H9 (cell line): ENCODE measurements around the gene SCCPDH. TPM values are rescaled to one million over a fixed set of nuclear protein-coding genes. Genes with fewer than 3 reads are reported as not detected.

ENCODE experiments used
- DNase-seq: peaks from one replicate; pipeline ENCODE4 v3.0.0-alpha.2; 2017
- H2AFZ ChIP-seq: one replicate; pipeline ENCODE4 v1.6.1; 2013; ENCODE audit warnings: mild to moderate bottlenecking, low read length, control low read depth, moderate library complexity
- H2AK5ac ChIP-seq: 2 replicates; pipeline ENCODE4 v1.6.1; 2013; ENCODE audit warnings: low read length, control low read depth, mixed read lengths; ENCODE audit not compliant: insufficient read length
- H2BK120ac ChIP-seq: one replicate; pipeline ENCODE4 v1.6.1; 2013; ENCODE audit warnings: low read depth, mild to moderate bottlenecking, low read length, control low read depth, inconsistent platforms; ENCODE audit not compliant: poor library complexity, severe bottlenecking
- H2BK12ac ChIP-seq: 2 replicates; pipeline ENCODE4 v1.6.1; 2013; ENCODE audit warnings: low read length, control low read depth, mixed read lengths, low read depth; ENCODE audit not compliant: insufficient read length
- H2BK15ac ChIP-seq: 2 replicates; pipeline ENCODE4 v1.6.1; 2013; ENCODE audit warnings: low read depth, low read length, control low read depth
- H2BK20ac ChIP-seq: one replicate; pipeline ENCODE4 v1.6.1; 2013; ENCODE audit warnings: low read depth, mild to moderate bottlenecking, low read length, control low read depth, inconsistent platforms; ENCODE audit not compliant: poor library complexity, severe bottlenecking
- H2BK5ac ChIP-seq: 2 replicates; pipeline ENCODE4 v1.6.1; 2013; ENCODE audit warnings: low read length, control low read depth, mixed read lengths; ENCODE audit not compliant: insufficient read length
- H3K14ac ChIP-seq: 2 replicates; pipeline ENCODE4 v1.6.1; 2013; ENCODE audit warnings: low read length, control low read depth; ENCODE audit not compliant: insufficient read depth
- H3K18ac ChIP-seq: 2 replicates; pipeline ENCODE4 v1.6.1; 2013; ENCODE audit warnings: low read depth, mild to moderate bottlenecking, mixed read lengths, low read length, control low read depth; ENCODE audit not compliant: insufficient read length
- H3K23ac ChIP-seq: 2 replicates; pipeline ENCODE4 v1.6.1; 2013; ENCODE audit warnings: low read length, control low read depth, mixed read lengths, low read depth; ENCODE audit not compliant: insufficient read length
- H3K23me2 ChIP-seq: 2 replicates; pipeline ENCODE4 v1.6.1; 2013; ENCODE audit warnings: low read depth, mild to moderate bottlenecking, mixed read lengths, low read length, control low read depth; ENCODE audit not compliant: insufficient read length, poor library complexity, severe bottlenecking
- H3K27ac ChIP-seq: 2 replicates; pipeline ENCODE4 v1.5.1; 2013; ENCODE audit warnings: low read length, control low read depth, mixed read lengths, low read depth; ENCODE audit not compliant: insufficient read length
- H3K27me3 ChIP-seq: 2 replicates; pipeline ENCODE4 v1.6.1; 2013; ENCODE audit warnings: low read length, control low read depth, inconsistent platforms; ENCODE audit not compliant: insufficient read depth
- H3K4ac ChIP-seq: 2 replicates; pipeline ENCODE4 v1.6.1; 2013; ENCODE audit warnings: low read depth, mild to moderate bottlenecking, control low read depth, inconsistent platforms, low read length, moderate library complexity
- H3K4me1 ChIP-seq: 2 replicates; pipeline ENCODE4 v1.6.1; 2013; ENCODE audit warnings: low read length, control low read depth, inconsistent platforms; ENCODE audit not compliant: insufficient read depth
- H3K4me2 ChIP-seq: 2 replicates; pipeline ENCODE4 v1.6.1; 2013; ENCODE audit warnings: low read length, control low read depth, mixed read lengths; ENCODE audit not compliant: insufficient read length, insufficient read depth
- H3K56ac ChIP-seq: 2 replicates; pipeline ENCODE4 v1.6.1; 2013; ENCODE audit warnings: low read depth, mild to moderate bottlenecking, mixed read lengths, low read length, control low read depth; ENCODE audit not compliant: insufficient read length
- H3K79me1 ChIP-seq: 2 replicates; pipeline ENCODE4 v1.6.1; 2013; ENCODE audit warnings: low read depth, mild to moderate bottlenecking, moderate library complexity, low read length, control low read depth, inconsistent platforms; ENCODE audit not compliant: insufficient read depth, poor library complexity, severe bottlenecking
- H3K79me2 ChIP-seq: 2 replicates; pipeline ENCODE4 v1.6.1; 2013; ENCODE audit warnings: low read length, control low read depth, inconsistent platforms; ENCODE audit not compliant: insufficient read depth
- H3K9ac ChIP-seq: 2 replicates; pipeline ENCODE4 v1.6.1; 2013; ENCODE audit warnings: low read length, control low read depth, mixed read lengths; ENCODE audit not compliant: insufficient read length; ENCODE audit errors: extremely low read depth
- H3K9me3 ChIP-seq: one replicate; pipeline ENCODE4 v1.6.1; 2013; ENCODE audit warnings: low read depth, low read length, inconsistent platforms; ENCODE audit not compliant: control insufficient read depth
- H3T11ph ChIP-seq: one replicate; pipeline ENCODE4 v1.6.1; 2013; ENCODE audit warnings: mild to moderate bottlenecking, low read length, control low read depth, inconsistent platforms
- H4K20me1 ChIP-seq: one replicate; pipeline ENCODE4 v1.6.1; 2013; ENCODE audit not compliant: control insufficient read depth, insufficient read length, insufficient read depth
- H4K5ac ChIP-seq: 2 replicates; pipeline ENCODE4 v1.6.1; 2013; ENCODE audit warnings: low read depth, mild to moderate bottlenecking, mixed read lengths, low read length, control low read depth; ENCODE audit not compliant: insufficient read length
- H4K8ac ChIP-seq: replicated peaks from 2 replicates; pipeline ENCODE4 v1.6.1; 2013; ENCODE audit warnings: low read length, control low read depth, mixed read lengths, low read depth; ENCODE audit not compliant: insufficient read length
- H4K91ac ChIP-seq: 2 replicates; pipeline ENCODE4 v1.6.1; 2013; ENCODE audit warnings: low read depth, mild to moderate bottlenecking, moderate library complexity, mixed read lengths, low read length, control low read depth; ENCODE audit not compliant: insufficient read length
- H3K27ac Mint-ChIP-seq, 3 experiments: 2 replicates in 2 of 3; 3 replicates in 1 of 3; pipeline ENCODE4 v1.8.0; 2020 to 2021; ENCODE audit warnings: mixed read lengths in 3 of 3, mild to moderate bottlenecking in 1 of 3, moderate library complexity in 1 of 3
- H3K27me3 Mint-ChIP-seq: 2 replicates; pipeline ENCODE4 v1.8.0; 2021; ENCODE audit warnings: low read depth, mild to moderate bottlenecking, moderate library complexity, mixed read lengths
- H3K36me3 Mint-ChIP-seq, 3 experiments: 2 replicates in 2 of 3; 3 replicates in 1 of 3; pipeline ENCODE4 v1.8.0; 2020 to 2021; ENCODE audit warnings: low read depth in 3 of 3, mixed read lengths in 3 of 3; ENCODE audit not compliant: insufficient read depth in 1 of 3
- H3K4me1 Mint-ChIP-seq, 2 experiments: 2 replicates each; pipeline ENCODE4 v1.8.0; 2020; ENCODE audit warnings: mixed read lengths in 2 of 2
- H3K4me3 Mint-ChIP-seq, 2 experiments: 2 replicates in 1 of 2; 3 replicates in 1 of 2; pipeline ENCODE4 v1.8.0; 2020 to 2021; ENCODE audit warnings: mild to moderate bottlenecking in 2 of 2, mixed read lengths in 2 of 2, moderate library complexity in 1 of 2
- H3K9me3 Mint-ChIP-seq, 2 experiments: 2 replicates in 1 of 2; 3 replicates in 1 of 2; pipeline ENCODE4 v1.8.0; 2020; ENCODE audit warnings: mild to moderate bottlenecking in 2 of 2, mixed read lengths in 2 of 2, moderate library complexity in 1 of 2
- CTCF ChIP-seq: fragments of 200-600 bp; sonication (generic); conservative IDR thresholded peaks from 3 replicates; pipeline ENCODE4 v1.8.0; 2021; ENCODE audit warnings: antibody characterized with exemption, mild to moderate bottlenecking
- WGBS: extraction: QIAGEN DNeasy Blood & Tissue Kit; methylation state at CpG from one replicate; pipeline ENCODE4 v1.1.7; 2013; ENCODE audit warnings: missing lambda C conversion rate, low lambda C conversion rate, mixed read lengths; ENCODE audit not compliant: insufficient read length; ENCODE audit errors: extremely low coverage; 5-methylcytosine and 5-hydroxymethylcytosine counted together
- total RNA-seq: library from RNA; stranded (reverse); gene quantifications from 2 replicates; pipeline ENCODE4 v1.2.1, GENCODE V29; 2021

Gene SCCPDH
- total RNA-seq, 1 experiment from 2014 or later = 20.7 TPM

GRCh38 chr1:246814890-246815289, 90.7 kb downstream of the SCCPDH start:
- H4K20me1 ChIP-seq = no peaks in the 10 kb centered on the region
- H3K27me3 ChIP-seq = no peaks in the 10 kb centered on the region
- no peak for DNase-seq
- no peak overlapping the region for H4K91ac ChIP-seq
- peak overlapping the region in 1 of 3 experiments; percentile 48; a peak in 2 of 7 replicates for H3K27ac Mint-ChIP-seq
- H3K4me3 Mint-ChIP-seq = no peak overlapping the region
- no peak overlapping the region for H2BK5ac ChIP-seq
- H3K27me3 Mint-ChIP-seq = no peaks in the 10 kb centered on the region; the same call in 1 of the 2 replicates
- H3K36me3 Mint-ChIP-seq = peaks cover 0 to 2% (median 0%) of the 10 kb centered on the region in 3 experiments; a peak in 2 of 7 replicates
- peaks cover 11 to 12% of the 10 kb centered on the region in 2 experiments for H3K4me1 Mint-ChIP-seq
- no peak overlapping the region for H2BK15ac ChIP-seq
- H3K4me2 ChIP-seq = no peak overlapping the region
- peaks cover 10 to 13% of the 10 kb centered on the region in 2 experiments; a peak in 4 of 5 replicates for H3K9me3 Mint-ChIP-seq
- no peak for TF ChIP-seq CTCF
- H3K18ac ChIP-seq = no peak overlapping the region
- no peak overlapping the region for H3K23ac ChIP-seq
- H3K4ac ChIP-seq = no peak overlapping the region
- no peak overlapping the region for H3K14ac ChIP-seq
- H2BK20ac ChIP-seq = no peak overlapping the region
- no peak overlapping the region for H2AFZ ChIP-seq
- H2AK5ac ChIP-seq = no peak overlapping the region
- H3K23me2 ChIP-seq = no peaks in the 10 kb centered on the region
- no peak overlapping the region for H3K27ac ChIP-seq
- no peaks in the 10 kb centered on the region for H3K79me2 ChIP-seq
- H2BK120ac ChIP-seq = no peak overlapping the region
- H4K5ac ChIP-seq = no peak overlapping the region
- WGBS = no CpG with 5 or more reads among the region's 13 CpGs
- no peak overlapping the region for H3K9ac ChIP-seq
- H3K56ac ChIP-seq = no peak overlapping the region
- no peaks in the 10 kb centered on the region for H3K9me3 ChIP-seq
- no peak overlapping the region for H2BK12ac ChIP-seq
- H3T11ph ChIP-seq = no peak overlapping the region
- H3K4me1 ChIP-seq = peaks cover 4% of the 10 kb centered on the region; the same call in 1 of the 2 replicates
- H3K79me1 ChIP-seq = no peaks in the 10 kb centered on the region
- no peak overlapping the region for H4K8ac ChIP-seq
